Body of pancreas (tissue), 4 donors: ENCODE data around the gene GULP1.

Experiments used
- CTCF ChIP-seq, 7 experiments: fragments of 450-650 bp in 4 of 7; fragments of 200-600 bp in 3 of 7; sonication (generic) in 3 of 7; IDR thresholded peaks; one replicate each; pipeline ENCODE4 v1.5.1; 2016 to 2019; ENCODE audit warnings: antibody characterized with exemption in 7 of 7
- POLR2A ChIP-seq, 3 donors: fragments of 450-650 bp; IDR thresholded peaks; one replicate each; pipeline ENCODE4 v1.6.1; 2016; ENCODE audit warnings: antibody characterized with exemption in 3 of 3, mild to moderate bottlenecking in 2 of 3

GRCh38 chr2:188527141-188527540 is 235.5 kb downstream of the GULP1 start:
- TF ChIP-seq POLR2A (IDR thresholded peaks at IDR 0.05) (no peak), CTCF (IDR thresholded peaks at IDR 0.05) (no peak)
